ENCODE data around the gene NADK2.

DNA sequence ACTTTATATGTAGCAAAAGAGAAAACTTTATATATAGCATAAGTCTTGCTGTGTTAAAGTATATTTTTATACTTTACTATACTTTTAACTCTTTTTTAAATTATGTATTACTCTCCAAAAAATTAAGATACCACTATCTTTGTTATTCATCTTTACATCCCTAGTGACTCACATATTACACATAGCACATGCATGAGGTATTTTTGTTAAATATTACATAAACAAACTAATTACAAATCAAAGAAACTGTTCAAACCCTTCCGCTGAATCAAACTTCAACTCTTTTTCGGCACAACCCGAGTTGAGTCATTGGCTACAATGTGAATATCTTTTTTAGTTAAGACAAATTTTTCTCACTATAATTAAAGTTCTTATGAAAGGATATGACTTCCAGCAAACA, 32.1 kb downstream of the NADK2 start:
- TF ChIP-seq POLR2A (IDR thresholded peaks at IDR 0.05; ENCODE audit: low read length) (no peak), GATA1 (IDR thresholded peaks at IDR 0.05; ENCODE audit: low read depth, low read length) (no peak)
